ENCODE results near the gene OLFM2.

GRCh38 chr19:9828551-9829063, 107.7 kb downstream of the OLFM2 start:
- TF ChIP-seq CHD4 (IDR thresholded peaks at IDR 0.05; ENCODE audit: borderline replicate concordance) (no peak), RAD21 (conservative IDR thresholded peaks at IDR 0.05 in 1 of 2, IDR thresholded peaks at IDR 0.05 in 1 of 2) (no peak), CTCF (IDR thresholded peaks at IDR 0.05) (no peak), MAX (IDR thresholded peaks at IDR 0.05) (no peak), POLR2A (IDR thresholded peaks at IDR 0.05; ENCODE audit: low read length) (no peak), SREBF2 (IDR thresholded peaks at IDR 0.05) (no peak), JUN (IDR thresholded peaks at IDR 0.05) (no peak), RFX5 (IDR thresholded peaks at IDR 0.05) (no peak), HOXA7 (CRISPR knock-in tag; IDR thresholded peaks at IDR 0.05) (no peak), HOXB13 (CRISPR knock-in tag; IDR thresholded peaks at IDR 0.05; ENCODE audit: low read depth) (no peak), CBX8 (IDR thresholded peaks at IDR 0.05) (no peak), PHF8 (IDR thresholded peaks at IDR 0.05; ENCODE audit: borderline replicate concordance, low read depth) (no peak), REST (IDR thresholded peaks at IDR 0.05) (no peak)
